ENCODE measurements around the gene ZNF417.

Gene ZNF417

GRCh38 chr19:57947088-57947418 lies 30.7 kb upstream of the ZNF417 start:
- TF ChIP-seq EZH2phosphoT487 (IDR thresholded peaks at IDR 0.05; ENCODE audit: low read length): no peak
- TF ChIP-seq, protein P1, sequence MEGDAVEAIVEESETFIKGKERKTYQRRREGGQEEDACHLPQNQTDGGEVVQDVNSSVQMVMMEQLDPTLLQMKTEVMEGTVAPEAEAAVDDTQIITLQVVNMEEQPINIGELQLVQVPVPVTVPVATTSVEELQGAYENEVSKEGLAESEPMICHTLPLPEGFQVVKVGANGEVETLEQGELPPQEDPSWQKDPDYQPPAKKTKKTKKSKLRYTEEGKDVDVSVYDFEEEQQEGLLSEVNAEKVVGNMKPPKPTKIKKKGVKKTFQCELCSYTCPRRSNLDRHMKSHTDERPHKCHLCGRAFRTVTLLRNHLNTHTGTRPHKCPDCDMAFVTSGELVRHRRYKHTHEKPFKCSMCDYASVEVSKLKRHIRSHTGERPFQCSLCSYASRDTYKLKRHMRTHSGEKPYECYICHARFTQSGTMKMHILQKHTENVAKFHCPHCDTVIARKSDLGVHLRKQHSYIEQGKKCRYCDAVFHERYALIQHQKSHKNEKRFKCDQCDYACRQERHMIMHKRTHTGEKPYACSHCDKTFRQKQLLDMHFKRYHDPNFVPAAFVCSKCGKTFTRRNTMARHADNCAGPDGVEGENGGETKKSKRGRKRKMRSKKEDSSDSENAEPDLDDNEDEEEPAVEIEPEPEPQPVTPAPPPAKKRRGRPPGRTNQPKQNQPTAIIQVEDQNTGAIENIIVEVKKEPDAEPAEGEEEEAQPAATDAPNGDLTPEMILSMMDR (IDR thresholded peaks at IDR 0.05; ENCODE audit: low read length): no peak
- no peak for TF ChIP-seq EZH2 (optimal IDR thresholded peaks at IDR 0.05; ENCODE audit: low read depth, low read length)
- no peak overlapping the region for H3K4me2 ChIP-seq (ENCODE audit: low read depth, low read length)
- no peak overlapping the region for H2AFZ ChIP-seq (ENCODE audit: low read length)
- no peak for DNase-seq
- no peak overlapping the region for H3K9ac ChIP-seq (ENCODE audit: low read length)
- H3F3A ChIP-seq (ENCODE audit: insufficient read depth, low read length): no peaks in the 10 kb centered on the region
- no peaks in the 10 kb centered on the region for H3K4me1 ChIP-seq (ENCODE audit: low read length)
- H3K79me2 ChIP-seq (ENCODE audit: low read length): no peaks in the 10 kb centered on the region
- no peak overlapping the region for H3K27ac ChIP-seq (ENCODE audit: low read length)
- no peaks in the 10 kb centered on the region for H3K36me3 ChIP-seq (replicated peaks; ENCODE audit: insufficient read depth, low read length)
- H3K9me2 ChIP-seq (replicated peaks; ENCODE audit: insufficient read depth, low read length): no peaks in the 10 kb centered on the region
- H3K4me3 ChIP-seq (ENCODE audit: low read length): no peak overlapping the region
- H4K20me1 ChIP-seq (ENCODE audit: insufficient read depth, low read length): no peaks in the 10 kb centered on the region
- no peaks in the 10 kb centered on the region for H3K27me3 ChIP-seq (replicated peaks; ENCODE audit: insufficient read depth, low read length)
- H3K9me3 ChIP-seq (replicated peaks; ENCODE audit: insufficient read depth, low read length): no peaks in the 10 kb centered on the region

GRCh38 chr19:57946316-57946715 lies 29.9 kb upstream of the ZNF417 start:
- H2AFZ ChIP-seq (ENCODE audit: low read length): no peak overlapping the region
- no peak for TF ChIP-seq EZH2phosphoT487 (IDR thresholded peaks at IDR 0.05; ENCODE audit: low read length)
- TF ChIP-seq, protein P1 (IDR thresholded peaks at IDR 0.05; ENCODE audit: low read length): no peak
- no peak for TF ChIP-seq EZH2 (optimal IDR thresholded peaks at IDR 0.05; ENCODE audit: low read depth, low read length)
- H3K9ac ChIP-seq (ENCODE audit: low read length): no peak overlapping the region
- no peaks in the 10 kb centered on the region for H3K27me3 ChIP-seq (replicated peaks; ENCODE audit: insufficient read depth, low read length)
- no peaks in the 10 kb centered on the region for H3K4me1 ChIP-seq (ENCODE audit: low read length)
- H3F3A ChIP-seq (ENCODE audit: insufficient read depth, low read length): no peaks in the 10 kb centered on the region
- H4K20me1 ChIP-seq (ENCODE audit: insufficient read depth, low read length): no peaks in the 10 kb centered on the region
- no peaks in the 10 kb centered on the region for H3K9me3 ChIP-seq (replicated peaks; ENCODE audit: insufficient read depth, low read length)
- no peaks in the 10 kb centered on the region for H3K36me3 ChIP-seq (replicated peaks; ENCODE audit: insufficient read depth, low read length)
- no peaks in the 10 kb centered on the region for H3K9me2 ChIP-seq (replicated peaks; ENCODE audit: insufficient read depth, low read length)
- H3K4me3 ChIP-seq (ENCODE audit: low read length): no peak overlapping the region
- H3K4me2 ChIP-seq (ENCODE audit: low read depth, low read length): no peak overlapping the region
- H3K79me2 ChIP-seq (ENCODE audit: low read length): no peaks in the 10 kb centered on the region
- H3K27ac ChIP-seq (ENCODE audit: low read length): no peak overlapping the region
- no peak for DNase-seq

GRCh38 chr19:57941593-57941992 lies 25.2 kb upstream of the ZNF417 start:
- Histone ChIP-seq H3K4me1 (ENCODE audit: low read length) (no peaks in the 10 kb centered on the region), H3K9ac (ENCODE audit: low read length) (no peak overlapping the region), H3K27ac (ENCODE audit: low read length) (no peak overlapping the region), H4K20me1 (ENCODE audit: insufficient read depth, low read length) (no peaks in the 10 kb centered on the region), H3K79me2 (ENCODE audit: low read length) (no peaks in the 10 kb centered on the region), H3K4me3 (ENCODE audit: low read length) (no peak overlapping the region), H3F3A (ENCODE audit: insufficient read depth, low read length) (no peaks in the 10 kb centered on the region), H2AFZ (ENCODE audit: low read length) (no peak overlapping the region), H3K4me2 (ENCODE audit: low read depth, low read length) (no peak overlapping the region), H3K9me3 (replicated peaks; ENCODE audit: insufficient read depth, low read length) (no peaks in the 10 kb centered on the region), H3K36me3 (replicated peaks; ENCODE audit: insufficient read depth, low read length) (no peaks in the 10 kb centered on the region), H3K27me3 (replicated peaks; ENCODE audit: insufficient read depth, low read length) (no peaks in the 10 kb centered on the region), H3K9me2 (replicated peaks; ENCODE audit: insufficient read depth, low read length) (no peaks in the 10 kb centered on the region)
- no peak for DNase-seq
- no peak for TF ChIP-seq EZH2 (optimal IDR thresholded peaks at IDR 0.05; ENCODE audit: low read depth, low read length)
- TF ChIP-seq, protein P1 (IDR thresholded peaks at IDR 0.05; ENCODE audit: low read length): no peak
- no peak for TF ChIP-seq EZH2phosphoT487 (IDR thresholded peaks at IDR 0.05; ENCODE audit: low read length)

Measured in MM.1S (cell line).